Stimulated activated naive B cell treated with anti-CD40 and anti-IgM and Interleukin-4, amounts not matched to agents 10 μg/mL and 1 μg/mL and 100 μg/mL, for 72 hours (primary cell): ENCODE measurements around the gene NSFL1C.
A peak's percentile ranks its signal among the peaks of the same experiment; 100 is the strongest.

Experiments used
- ATAC-seq, 2 donors: fragments of 150-1000 bp; cut with Tn5 transposase; replicated peaks; 2 replicates each; pipeline ENCODE4 v1.10.0; 2021; ENCODE audit warnings: moderate library complexity in 1 of 2
- DNase-seq: peaks from one replicate; pipeline ENCODE4 v3.0.0; 2021
- H3K27ac Mint-ChIP-seq: one replicate; pipeline ENCODE4 v1.8.0; 2022; ENCODE audit warnings: mild to moderate bottlenecking, mixed read lengths
- H3K27me3 Mint-ChIP-seq, 2 donors: one replicate each; pipeline ENCODE4 v1.8.0; 2022; ENCODE audit warnings: mixed read lengths in 2 of 2
- H3K36me3 Mint-ChIP-seq, 2 donors: one replicate each; pipeline ENCODE4 v1.8.0; 2022; ENCODE audit warnings: mixed read lengths in 2 of 2, mild to moderate bottlenecking in 1 of 2
- H3K4me1 Mint-ChIP-seq, 2 donors: one replicate each; pipeline ENCODE4 v1.8.0; 2022; ENCODE audit warnings: mixed read lengths in 2 of 2, mild to moderate bottlenecking in 1 of 2
- H3K4me3 Mint-ChIP-seq, 2 donors: one replicate each; pipeline ENCODE4 v1.8.0; 2022; ENCODE audit warnings: mild to moderate bottlenecking in 2 of 2, mixed read lengths in 2 of 2, moderate library complexity in 1 of 2
- H3K9me3 Mint-ChIP-seq, 2 donors: one replicate each; pipeline ENCODE4 v1.8.0; 2022; ENCODE audit warnings: mixed read lengths in 2 of 2, mild to moderate bottlenecking in 1 of 2

NSFL1C gene

GRCh38 chr20:1435337-1435699, 31.3 kb downstream of the NSFL1C start:
- peaks cover 28 to 51% of the 10 kb centered on the region in 2 donors for H3K4me1 Mint-ChIP-seq
- peaks cover 0 to 2% of the 10 kb centered on the region in 2 donors for H3K9me3 Mint-ChIP-seq
- no peak overlapping the region for H3K4me3 Mint-ChIP-seq
- H3K27ac Mint-ChIP-seq, result peak overlapping the region; percentile 42
- no peak for ATAC-seq
- no peak for DNase-seq
- no peaks in the 10 kb centered on the region for H3K27me3 Mint-ChIP-seq
- peaks cover 14 to 27% of the 10 kb centered on the region in 2 donors for H3K36me3 Mint-ChIP-seq

GRCh38 chr20:1434571-1435336, 31.9 kb downstream of the NSFL1C start:
- H3K9me3 Mint-ChIP-seq, result peaks cover 0 to 2% of the 10 kb centered on the region in 2 donors
- H3K27ac Mint-ChIP-seq, result peak overlapping the region; percentile 44
- DNase-seq (peak; percentile 69), ATAC-seq (peak; percentile 93 to 97)
- H3K36me3 Mint-ChIP-seq, result peaks cover 10 to 22% of the 10 kb centered on the region in 2 donors
- peaks cover 26 to 47% of the 10 kb centered on the region in 2 donors for H3K4me1 Mint-ChIP-seq
- H3K27me3 Mint-ChIP-seq, result no peaks in the 10 kb centered on the region
- no peak overlapping the region for H3K4me3 Mint-ChIP-seq

DNA sequence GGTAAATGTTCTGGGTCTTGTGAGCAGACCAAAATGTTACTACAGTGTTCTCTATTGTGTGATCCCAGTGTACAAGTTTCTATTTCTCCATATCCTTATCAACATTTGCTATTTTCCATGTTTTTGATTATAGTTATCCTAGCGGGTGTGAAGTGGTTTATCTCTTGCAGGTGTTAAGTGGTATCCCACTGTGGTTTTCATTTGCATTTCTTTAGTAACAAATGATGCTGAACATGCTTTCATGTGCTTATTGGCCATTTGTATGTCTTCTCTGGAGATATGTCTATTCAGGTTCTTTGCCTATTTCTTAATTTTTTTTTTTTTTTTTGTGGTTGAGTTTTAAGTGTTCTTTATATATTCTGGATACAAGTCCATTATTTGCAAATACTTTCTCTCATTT, 35.5 kb downstream of the NSFL1C start:
- Mint-ChIP-seq H3K9me3 (peaks cover 0 to 2% of the 10 kb centered on the region in 2 donors), H3K4me3 (no peak overlapping the region), H3K4me1 (peaks cover 22 to 39% of the 10 kb centered on the region in 2 donors), H3K27ac (no peak overlapping the region), H3K36me3 (peaks cover 11 to 13% of the 10 kb centered on the region in 2 donors), H3K27me3 (no peaks in the 10 kb centered on the region)
- ATAC-seq (no peak), DNase-seq (no peak)

GRCh38 chr20:1430004-1430451, 36.6 kb downstream of the NSFL1C start:
- peaks cover 19 to 29% of the 10 kb centered on the region in 2 donors for H3K4me1 Mint-ChIP-seq
- peaks cover 10 to 11% of the 10 kb centered on the region in 2 donors for H3K36me3 Mint-ChIP-seq
- peaks cover 0 to 2% of the 10 kb centered on the region in 2 donors for H3K9me3 Mint-ChIP-seq
- H3K27me3 Mint-ChIP-seq, result no peaks in the 10 kb centered on the region
- DNase-seq (no peak), ATAC-seq (no peak)
- no peak overlapping the region for H3K4me3 Mint-ChIP-seq
- H3K27ac Mint-ChIP-seq, result no peak overlapping the region

- Mint-ChIP-seq H3K4me1 (peaks cover 13 to 21% of the 10 kb centered on the region in 2 donors), H3K27ac (no peak overlapping the region), H3K36me3 (peaks cover 6 to 8% of the 10 kb centered on the region in 2 donors), H3K9me3 (no peaks in the 10 kb centered on the region), H3K27me3 (no peaks in the 10 kb centered on the region), H3K4me3 (no peak overlapping the region)
- DNase-seq (no peak), ATAC-seq (no peak)
These were observed 37.4 kb downstream of the NSFL1C start for GRCh38 chr20:1429143-1429728.

DNA sequence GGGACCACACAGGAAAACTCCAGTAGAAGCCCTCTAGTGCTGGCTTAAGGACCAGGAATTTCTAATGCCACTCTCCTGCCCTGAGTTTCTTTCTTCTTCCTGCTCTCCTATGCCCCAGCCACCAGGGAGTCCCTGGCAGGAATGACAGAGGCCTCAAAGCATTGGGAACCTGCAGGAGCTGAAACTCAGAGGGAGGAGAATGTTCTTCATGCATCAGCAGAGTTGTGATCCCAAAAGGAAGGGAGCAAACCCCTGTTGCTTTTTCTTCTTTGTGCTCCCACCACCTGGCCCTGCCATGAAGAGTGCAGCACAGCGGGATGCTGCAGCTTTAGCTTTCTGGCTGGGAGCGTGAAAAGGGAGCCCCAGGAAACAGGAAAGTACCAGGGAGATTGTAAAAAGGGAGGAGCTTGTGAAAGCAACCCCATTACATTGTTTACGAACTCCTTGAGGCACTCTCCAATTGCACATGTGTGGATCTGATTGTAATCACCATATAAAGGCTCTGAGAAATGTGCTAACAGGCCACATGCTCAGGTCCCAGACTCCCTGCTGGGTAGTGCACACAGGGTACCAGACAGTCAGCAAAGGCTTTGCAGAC, 39.1 kb downstream of the NSFL1C start:
- no peaks in the 10 kb centered on the region for H3K9me3 Mint-ChIP-seq
- H3K27ac Mint-ChIP-seq, result no peak overlapping the region
- H3K27me3 Mint-ChIP-seq, result peaks cover 0 to 5% of the 10 kb centered on the region in 2 donors
- ATAC-seq (no peak), DNase-seq (no peak)
- peaks cover 14 to 16% of the 10 kb centered on the region in 2 donors for H3K4me1 Mint-ChIP-seq
- H3K4me3 Mint-ChIP-seq, result no peak overlapping the region
- peaks cover 6 to 7% of the 10 kb centered on the region in 2 donors for H3K36me3 Mint-ChIP-seq

GRCh38 chr20:1426231-1426849, 40.3 kb downstream of the NSFL1C start:
- Mint-ChIP-seq H3K36me3 (peaks cover 7 to 9% of the 10 kb centered on the region in 2 donors), H3K4me1 (peaks cover 4 to 7% of the 10 kb centered on the region in 2 donors), H3K27ac (no peak overlapping the region), H3K4me3 (no peak overlapping the region), H3K9me3 (peaks cover 0 to 3% of the 10 kb centered on the region in 2 donors), H3K27me3 (peaks cover 0 to 5% of the 10 kb centered on the region in 2 donors)
- no peak for DNase-seq
- ATAC-seq, result no peak

GRCh38 chr20:1424336-1424735, 42.3 kb downstream of the NSFL1C start:
- no peak overlapping the region for H3K27ac Mint-ChIP-seq

GRCh38 chr20:1423625-1424106, 43.0 kb downstream of the NSFL1C start:
- no peak overlapping the region for H3K4me3 Mint-ChIP-seq
- peaks cover 15 to 16% of the 10 kb centered on the region in 2 donors for H3K36me3 Mint-ChIP-seq
- DNase-seq (no peak), ATAC-seq (no peak)
- H3K27me3 Mint-ChIP-seq, result peaks cover 0 to 5% of the 10 kb centered on the region in 2 donors
- H3K9me3 Mint-ChIP-seq, result peaks cover 8 to 18% of the 10 kb centered on the region in 2 donors
- H3K4me1 Mint-ChIP-seq, result peaks cover 0 to 7% of the 10 kb centered on the region in 2 donors
- H3K27ac Mint-ChIP-seq, result no peak overlapping the region

More at GRCh38 chr20:1424336-1424735, 42.3 kb downstream of the NSFL1C start:
- peaks cover 0 to 7% of the 10 kb centered on the region in 2 donors for H3K4me1 Mint-ChIP-seq
- peaks cover 4 to 15% of the 10 kb centered on the region in 2 donors for H3K9me3 Mint-ChIP-seq
- peaks cover 11 to 13% of the 10 kb centered on the region in 2 donors for H3K36me3 Mint-ChIP-seq
- ATAC-seq, result no peak
- H3K4me3 Mint-ChIP-seq, result no peak overlapping the region
- H3K27me3 Mint-ChIP-seq, result peaks cover 0 to 5% of the 10 kb centered on the region in 2 donors
- DNase-seq, result no peak

DNA sequence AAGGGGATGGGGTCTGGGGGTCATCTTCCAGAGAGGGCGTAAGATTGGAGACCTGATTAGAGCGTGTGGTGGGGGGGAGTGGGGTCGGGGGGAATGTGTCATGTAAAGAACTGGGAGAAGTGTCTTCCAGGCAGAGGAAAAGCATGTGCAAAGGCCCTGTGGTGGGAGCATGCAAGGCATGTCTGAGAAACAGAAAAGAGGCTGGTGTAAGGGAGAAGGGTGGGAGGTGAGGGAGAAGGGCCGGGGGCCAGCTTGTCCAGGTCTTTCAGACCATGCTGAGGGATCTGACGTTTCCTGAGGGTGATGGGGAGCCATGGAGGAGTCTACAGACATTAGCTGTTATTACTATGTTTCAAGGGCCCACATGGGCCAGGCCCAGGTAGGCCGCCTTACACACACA, 43.4 kb downstream of the NSFL1C start:
- H3K4me1 Mint-ChIP-seq, result peaks cover 0 to 7% of the 10 kb centered on the region in 2 donors
- ATAC-seq (no peak), DNase-seq (no peak)
- peaks cover 15 to 16% of the 10 kb centered on the region in 2 donors for H3K36me3 Mint-ChIP-seq
- no peak overlapping the region for H3K4me3 Mint-ChIP-seq
- peaks cover 8 to 18% of the 10 kb centered on the region in 2 donors for H3K9me3 Mint-ChIP-seq
- H3K27ac Mint-ChIP-seq, result no peak overlapping the region
- peaks cover 0 to 5% of the 10 kb centered on the region in 2 donors for H3K27me3 Mint-ChIP-seq

DNA sequence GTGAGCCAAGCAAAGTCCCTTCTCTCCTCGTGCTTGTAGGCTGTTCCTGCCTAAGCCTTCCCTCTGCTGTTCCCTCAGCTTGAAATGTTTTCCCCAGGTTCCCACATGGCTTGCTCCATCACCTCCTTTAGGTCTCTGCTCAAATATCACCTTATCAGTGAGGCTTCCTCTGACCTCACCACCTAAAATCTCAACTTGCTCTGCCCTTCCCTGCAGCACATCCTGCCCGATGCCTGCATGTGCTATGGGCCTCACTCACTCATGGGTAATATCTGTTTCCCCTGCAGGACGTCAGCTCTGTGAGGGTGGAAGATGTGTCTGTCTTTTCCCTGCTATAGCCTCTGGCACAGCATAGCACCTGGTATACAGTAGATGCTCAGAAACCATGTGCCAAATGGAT, 43.9 kb downstream of the NSFL1C start:
- peaks cover 3 to 5% of the 10 kb centered on the region in 2 donors for H3K27me3 Mint-ChIP-seq
- H3K27ac Mint-ChIP-seq, result no peak overlapping the region
- H3K9me3 Mint-ChIP-seq, result peaks cover 8 to 18% of the 10 kb centered on the region in 2 donors
- no peak for ATAC-seq
- DNase-seq, result no peak
- H3K36me3 Mint-ChIP-seq, result peaks cover 15 to 16% of the 10 kb centered on the region in 2 donors
- H3K4me1 Mint-ChIP-seq, result peaks cover 0 to 7% of the 10 kb centered on the region in 2 donors
- H3K4me3 Mint-ChIP-seq, result no peak overlapping the region

- no peak for ATAC-seq
- no peak for DNase-seq
- no peak overlapping the region for H3K4me3 Mint-ChIP-seq
- peaks cover 0 to 5% of the 10 kb centered on the region in 2 donors for H3K4me1 Mint-ChIP-seq
- H3K27me3 Mint-ChIP-seq, result peaks cover 8 to 11% of the 10 kb centered on the region in 2 donors
- peaks cover 8 to 18% of the 10 kb centered on the region in 2 donors for H3K9me3 Mint-ChIP-seq
- H3K27ac Mint-ChIP-seq, result no peak overlapping the region
- peaks cover 15% of the 10 kb centered on the region in 2 donors for H3K36me3 Mint-ChIP-seq
These were observed 46.6 kb downstream of the NSFL1C start for GRCh38 chr20:1420066-1420465.

DNA sequence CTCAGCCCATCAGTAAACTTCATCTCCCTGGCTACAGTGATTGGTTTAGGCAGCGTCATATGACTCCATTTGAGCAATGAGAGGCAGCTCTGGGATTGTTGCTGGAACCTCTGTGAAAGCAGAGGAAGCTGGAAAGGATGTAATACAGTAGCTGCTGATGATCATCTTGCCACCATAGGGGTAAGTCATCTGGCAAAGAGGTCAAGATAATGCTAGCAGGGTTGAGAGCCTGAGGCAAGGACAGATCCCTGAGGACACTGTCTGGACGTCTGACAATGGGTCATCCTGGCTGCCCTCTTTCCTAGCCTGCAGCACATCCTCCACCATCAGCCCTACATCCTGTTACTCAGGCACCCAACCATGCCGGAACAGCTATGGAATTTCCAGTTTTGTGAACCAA, 48.3 kb downstream of the NSFL1C start:
- no peak for DNase-seq
- H3K4me3 Mint-ChIP-seq, result no peak overlapping the region
- peaks cover 0 to 5% of the 10 kb centered on the region in 2 donors for H3K4me1 Mint-ChIP-seq
- peaks cover 8 to 18% of the 10 kb centered on the region in 2 donors for H3K9me3 Mint-ChIP-seq
- ATAC-seq, result no peak
- no peak overlapping the region for H3K27ac Mint-ChIP-seq
- H3K27me3 Mint-ChIP-seq, result peaks cover 8 to 11% of the 10 kb centered on the region in 2 donors
- peaks cover 15% of the 10 kb centered on the region in 2 donors for H3K36me3 Mint-ChIP-seq

- Mint-ChIP-seq H3K27me3 (peaks cover 5 to 11% of the 10 kb centered on the region in 2 donors), H3K4me1 (peaks cover 0 to 2% of the 10 kb centered on the region in 2 donors), H3K9me3 (peaks cover 8 to 18% of the 10 kb centered on the region in 2 donors), H3K4me3 (no peak overlapping the region), H3K36me3 (peaks cover 11 to 13% of the 10 kb centered on the region in 2 donors), H3K27ac (no peak overlapping the region)
- DNase-seq (no peak), ATAC-seq (no peak)
These were observed 48.9 kb downstream of the NSFL1C start for GRCh38 chr20:1417790-1418189.
